Loucy (cell line): ENCODE measurements around the gene DDN.

ENCODE experiments used
- H2AFZ ChIP-seq: fragments of 200-600 bp; sonication (generic); 2 replicates; pipeline ENCODE4 v1.6.0; 2016; ENCODE audit warnings: antibody characterized with exemption, mild to moderate bottlenecking, low read length, moderate library complexity
- H3F3A ChIP-seq: fragments of 200-600 bp; 2 replicates; pipeline ENCODE4 v1.6.0; 2016; ENCODE audit warnings: antibody characterized with exemption, low read depth, mild to moderate bottlenecking
- H3K27me3 ChIP-seq: fragments of 200-600 bp; sonication (generic); 2 replicates; pipeline ENCODE4 v1.6.1; 2014; ENCODE audit warnings: low read length, mild to moderate bottlenecking; ENCODE audit not compliant: insufficient read depth, poor library complexity, severe bottlenecking
- H3K36me3 ChIP-seq: fragments of 200-600 bp; sonication (generic); 2 replicates; pipeline ENCODE4 v1.6.1; 2016; ENCODE audit warnings: low read length; ENCODE audit not compliant: insufficient read depth
- H3K4me1 ChIP-seq: fragments of 200-600 bp; sonication (generic); 2 replicates; pipeline ENCODE4 v1.5.1; 2014; ENCODE audit warnings: low read length, mild to moderate bottlenecking; ENCODE audit not compliant: insufficient read depth, poor library complexity, severe bottlenecking
- H3K4me2 ChIP-seq: fragments of 200-600 bp; sonication (generic); 2 replicates; pipeline ENCODE4 v1.6.0; 2014; ENCODE audit warnings: antibody characterized with exemption, low read length, low read depth, mild to moderate bottlenecking; ENCODE audit not compliant: poor library complexity, severe bottlenecking
- H3K4me3 ChIP-seq: fragments of 200-600 bp; sonication (generic); 2 replicates; pipeline ENCODE4 v1.5.1; 2014; ENCODE audit warnings: low read length, mild to moderate bottlenecking, mixed read lengths; ENCODE audit not compliant: poor library complexity, severe bottlenecking
- H3K79me2 ChIP-seq: fragments of 200-600 bp; sonication (generic); 2 replicates; pipeline ENCODE4 v1.6.1; 2014; ENCODE audit warnings: low read length; ENCODE audit not compliant: insufficient read depth
- H3K9ac ChIP-seq: fragments of 200-600 bp; sonication (generic); 2 replicates; pipeline ENCODE4 v1.6.0; 2014; ENCODE audit warnings: mild to moderate bottlenecking, low read depth, low read length, moderate library complexity; ENCODE audit not compliant: poor library complexity, severe bottlenecking
- H3K9me2 ChIP-seq: fragments of 200-600 bp; sonication (generic); replicated peaks from 2 replicates; pipeline ENCODE4 v1.6.1; 2016; ENCODE audit warnings: low read depth, low read length, mixed read lengths
- H3K9me3 ChIP-seq: fragments of 200-600 bp; sonication (generic); 2 replicates; pipeline ENCODE4 v1.6.1; 2014; ENCODE audit warnings: mild to moderate bottlenecking, antibody characterized with exemption, low read length, low read depth; ENCODE audit not compliant: insufficient read depth
- H4K20me1 ChIP-seq: fragments of 200-600 bp; sonication (generic); 2 replicates; pipeline ENCODE4 v1.6.0; 2014; ENCODE audit warnings: antibody characterized with exemption, low read length, mild to moderate bottlenecking; ENCODE audit not compliant: insufficient read depth, poor library complexity, severe bottlenecking
- EZH2phosphoT487 ChIP-seq: fragments of 200-600 bp; IDR thresholded peaks from 2 replicates; pipeline ENCODE4 v1.6.1; 2018; ENCODE audit warnings: antibody characterized with exemption, mild to moderate bottlenecking, moderate library complexity, borderline replicate concordance
- TF ChIP-seq, protein P1 (sequence below): fragments of 200-600 bp; sonication (generic); conservative IDR thresholded peaks from 2 replicates; pipeline ENCODE4 v1.5.1; 2014; ENCODE audit warnings: mild to moderate bottlenecking, antibody characterized with exemption, low read length

Gene DDN

DNA sequence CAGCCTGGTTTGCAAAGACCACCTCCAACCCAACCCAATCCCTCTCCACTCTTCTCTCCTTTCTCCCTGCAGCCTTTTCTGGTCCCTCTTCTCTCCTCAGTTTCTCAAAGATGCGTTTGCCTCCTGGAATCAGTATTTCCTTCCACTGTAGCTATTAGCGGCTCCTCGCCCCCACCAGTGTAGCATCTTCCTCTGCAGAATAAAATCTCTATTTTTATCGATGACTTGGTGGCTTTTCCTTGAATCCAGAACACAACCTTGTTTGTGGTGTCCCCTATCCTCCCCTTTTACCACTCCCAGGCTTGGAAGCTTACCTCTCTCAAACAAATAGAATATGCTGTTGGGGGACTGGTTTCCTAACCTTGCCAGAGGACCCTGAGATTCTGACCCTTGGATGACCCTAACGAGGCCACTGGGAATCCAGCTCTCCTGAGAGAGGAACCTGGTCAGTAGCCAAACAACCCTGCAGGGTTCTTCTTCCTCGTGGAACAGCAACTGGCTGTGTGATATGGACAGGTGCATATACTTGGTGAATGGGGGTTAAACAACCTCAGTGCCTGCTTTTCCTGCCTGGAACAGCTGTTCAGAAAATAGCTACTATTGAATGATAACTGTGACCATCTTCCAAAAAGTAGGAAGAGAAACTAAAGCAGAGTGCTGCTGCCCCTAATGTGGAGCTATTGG, 16.6 kb downstream of the DDN start:
- Histone ChIP-seq H3K4me2 (no peak overlapping the region), H3K27me3 (no peaks in the 10 kb centered on the region)

DNA sequence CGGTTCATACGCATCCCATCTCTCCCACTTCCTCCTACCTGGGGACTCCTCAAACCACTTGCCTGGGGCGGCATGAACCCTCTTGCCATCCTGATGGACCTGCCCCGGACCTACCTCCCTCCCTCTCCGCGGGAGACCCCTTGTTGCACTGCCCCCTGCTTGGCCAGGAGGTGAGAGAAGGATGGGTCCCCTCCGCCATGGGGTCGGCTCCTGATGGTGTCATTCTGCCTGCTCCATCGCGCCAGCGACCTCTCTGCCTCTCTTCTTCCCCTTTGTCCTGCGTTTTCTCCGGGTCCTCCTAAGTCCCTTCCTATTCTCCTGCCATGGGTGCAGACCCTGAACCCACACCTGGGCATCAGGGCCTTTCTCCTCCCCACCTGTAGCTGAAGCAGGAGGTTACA, 17.4 kb downstream of the DDN start:
- no peak overlapping the region for H3K4me3 ChIP-seq
- no peaks in the 10 kb centered on the region for H3K36me3 ChIP-seq
- H3K4me1 ChIP-seq = peaks cover 4% of the 10 kb centered on the region
- no peaks in the 10 kb centered on the region for H3K9me2 ChIP-seq
- H3F3A ChIP-seq = no peaks in the 10 kb centered on the region
- TF ChIP-seq EZH2phosphoT487 = no peak
- TF ChIP-seq, protein P1, sequence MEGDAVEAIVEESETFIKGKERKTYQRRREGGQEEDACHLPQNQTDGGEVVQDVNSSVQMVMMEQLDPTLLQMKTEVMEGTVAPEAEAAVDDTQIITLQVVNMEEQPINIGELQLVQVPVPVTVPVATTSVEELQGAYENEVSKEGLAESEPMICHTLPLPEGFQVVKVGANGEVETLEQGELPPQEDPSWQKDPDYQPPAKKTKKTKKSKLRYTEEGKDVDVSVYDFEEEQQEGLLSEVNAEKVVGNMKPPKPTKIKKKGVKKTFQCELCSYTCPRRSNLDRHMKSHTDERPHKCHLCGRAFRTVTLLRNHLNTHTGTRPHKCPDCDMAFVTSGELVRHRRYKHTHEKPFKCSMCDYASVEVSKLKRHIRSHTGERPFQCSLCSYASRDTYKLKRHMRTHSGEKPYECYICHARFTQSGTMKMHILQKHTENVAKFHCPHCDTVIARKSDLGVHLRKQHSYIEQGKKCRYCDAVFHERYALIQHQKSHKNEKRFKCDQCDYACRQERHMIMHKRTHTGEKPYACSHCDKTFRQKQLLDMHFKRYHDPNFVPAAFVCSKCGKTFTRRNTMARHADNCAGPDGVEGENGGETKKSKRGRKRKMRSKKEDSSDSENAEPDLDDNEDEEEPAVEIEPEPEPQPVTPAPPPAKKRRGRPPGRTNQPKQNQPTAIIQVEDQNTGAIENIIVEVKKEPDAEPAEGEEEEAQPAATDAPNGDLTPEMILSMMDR = no peak
- H3K27me3 ChIP-seq = no peaks in the 10 kb centered on the region
- no peaks in the 10 kb centered on the region for H3K9me3 ChIP-seq
- no peak overlapping the region for H3K4me2 ChIP-seq
- H2AFZ ChIP-seq = no peak overlapping the region
- no peak overlapping the region for H3K9ac ChIP-seq
- H4K20me1 ChIP-seq = no peaks in the 10 kb centered on the region
- no peaks in the 10 kb centered on the region for H3K79me2 ChIP-seq

More for the DNA sequence above, 16.6 kb downstream of the DDN start:
- no peaks in the 10 kb centered on the region for H3F3A ChIP-seq
- peaks cover 3% of the 10 kb centered on the region for H3K4me1 ChIP-seq
- no peaks in the 10 kb centered on the region for H3K9me2 ChIP-seq
- no peaks in the 10 kb centered on the region for H3K79me2 ChIP-seq
- no peak overlapping the region for H2AFZ ChIP-seq
- no peaks in the 10 kb centered on the region for H4K20me1 ChIP-seq
- H3K9me3 ChIP-seq = no peaks in the 10 kb centered on the region
- H3K4me3 ChIP-seq = no peak overlapping the region
- TF ChIP-seq, protein P1 = no peak
- no peak for TF ChIP-seq EZH2phosphoT487
- no peak overlapping the region for H3K9ac ChIP-seq
- H3K36me3 ChIP-seq = no peaks in the 10 kb centered on the region

DNA sequence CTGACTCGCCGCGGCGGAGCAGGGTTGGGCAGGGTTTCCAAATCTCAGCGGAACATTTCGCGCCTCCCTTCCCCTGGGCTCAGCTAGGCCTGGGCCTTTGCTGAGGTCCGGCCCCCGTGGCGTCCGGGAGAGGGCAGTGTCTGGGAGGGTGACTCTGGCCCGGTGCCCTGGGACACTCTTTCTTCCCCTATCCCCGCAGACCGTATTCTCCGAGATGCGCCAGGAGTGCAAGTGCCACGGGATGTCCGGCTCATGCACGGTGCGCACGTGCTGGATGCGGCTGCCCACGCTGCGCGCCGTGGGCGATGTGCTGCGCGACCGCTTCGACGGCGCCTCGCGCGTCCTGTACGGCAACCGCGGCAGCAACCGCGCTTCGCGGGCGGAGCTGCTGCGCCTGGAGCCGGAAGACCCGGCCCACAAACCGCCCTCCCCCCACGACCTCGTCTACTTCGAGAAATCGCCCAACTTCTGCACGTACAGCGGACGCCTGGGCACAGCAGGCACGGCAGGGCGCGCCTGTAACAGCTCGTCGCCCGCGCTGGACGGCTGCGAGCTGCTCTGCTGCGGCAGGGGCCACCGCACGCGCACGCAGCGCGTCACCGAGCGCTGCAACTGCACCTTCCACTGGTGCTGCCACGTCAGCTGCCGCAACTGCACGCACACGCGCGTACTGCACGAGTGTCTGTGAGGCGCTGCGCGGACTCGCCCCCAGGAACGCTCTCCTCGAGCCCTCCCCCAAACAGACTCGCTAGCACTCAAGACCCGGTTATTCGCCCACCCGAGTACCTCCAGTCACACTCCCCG, 18.0 kb downstream of the DDN start:
- no peak for TF ChIP-seq EZH2phosphoT487
- TF ChIP-seq, protein P1 = no peak
- Histone ChIP-seq H2AFZ (no peak overlapping the region), H3K4me3 (no peak overlapping the region), H3K4me2 (no peak overlapping the region), H3K9me3 (no peaks in the 10 kb centered on the region), H3K36me3 (no peaks in the 10 kb centered on the region), H3K27me3 (no peaks in the 10 kb centered on the region), H3K79me2 (no peaks in the 10 kb centered on the region), H3K4me1 (peaks cover 4% of the 10 kb centered on the region), H4K20me1 (no peaks in the 10 kb centered on the region), H3K9me2 (no peaks in the 10 kb centered on the region), H3F3A (no peaks in the 10 kb centered on the region), H3K9ac (no peak overlapping the region)
